ENCODE results near the gene FAM227B.

- TF ChIP-seq CTCF (IDR thresholded peaks at IDR 0.05; ENCODE audit: low read length) (peak; percentile 87), EZH2 (IDR thresholded peaks at IDR 0.05; ENCODE audit: borderline replicate concordance, low read length) (no peak)
Observed at GRCh38 chr15:49421991-49422390, 198.6 kb downstream of the FAM227B start.

Measured in OCI-LY1 (cell line).